ENCODE results near the gene TNFRSF25. TPM values are rescaled to one million over a fixed set of nuclear protein-coding genes. Genes with fewer than 3 reads are reported as not detected.
A peak's percentile ranks its signal among the peaks of the same experiment; 100 is the strongest.

TNFRSF25 gene, protein sequence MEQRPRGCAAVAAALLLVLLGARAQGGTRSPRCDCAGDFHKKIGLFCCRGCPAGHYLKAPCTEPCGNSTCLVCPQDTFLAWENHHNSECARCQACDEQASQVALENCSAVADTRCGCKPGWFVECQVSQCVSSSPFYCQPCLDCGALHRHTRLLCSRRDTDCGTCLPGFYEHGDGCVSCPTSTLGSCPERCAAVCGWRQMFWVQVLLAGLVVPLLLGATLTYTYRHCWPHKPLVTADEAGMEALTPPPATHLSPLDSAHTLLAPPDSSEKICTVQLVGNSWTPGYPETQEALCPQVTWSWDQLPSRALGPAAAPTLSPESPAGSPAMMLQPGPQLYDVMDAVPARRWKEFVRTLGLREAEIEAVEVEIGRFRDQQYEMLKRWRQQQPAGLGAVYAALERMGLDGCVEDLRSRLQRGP
- 20.5 and 30.3 TPM in 2 replicates for total RNA-seq

DNA sequence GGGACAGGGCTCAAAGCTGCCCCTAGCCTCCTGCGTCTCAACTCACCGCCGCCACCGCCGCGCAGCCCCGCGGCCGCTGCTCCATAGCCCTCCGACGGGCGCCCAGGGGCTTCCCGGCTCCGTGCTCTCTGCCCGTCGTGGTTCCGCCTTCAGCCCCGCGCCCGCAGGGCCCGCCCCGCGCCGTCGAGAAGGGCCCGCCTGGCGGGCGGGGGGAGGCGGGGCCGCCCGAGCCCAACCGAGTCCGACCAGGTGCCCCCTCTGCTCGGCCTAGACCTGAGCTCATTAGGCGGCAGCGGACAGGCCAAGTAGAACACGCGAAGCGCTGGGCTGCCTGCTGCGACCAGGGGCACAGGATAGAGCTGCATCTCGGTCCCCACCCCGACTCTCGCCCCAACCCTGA, at the start of gene TNFRSF25:
TSS of gene TNFRSF25 (minus strand) at position 151 of the 400 bp plus-strand sequence. CDS start at position 85, 66 bp downstream.
- TF ChIP-seq, protein P1, sequence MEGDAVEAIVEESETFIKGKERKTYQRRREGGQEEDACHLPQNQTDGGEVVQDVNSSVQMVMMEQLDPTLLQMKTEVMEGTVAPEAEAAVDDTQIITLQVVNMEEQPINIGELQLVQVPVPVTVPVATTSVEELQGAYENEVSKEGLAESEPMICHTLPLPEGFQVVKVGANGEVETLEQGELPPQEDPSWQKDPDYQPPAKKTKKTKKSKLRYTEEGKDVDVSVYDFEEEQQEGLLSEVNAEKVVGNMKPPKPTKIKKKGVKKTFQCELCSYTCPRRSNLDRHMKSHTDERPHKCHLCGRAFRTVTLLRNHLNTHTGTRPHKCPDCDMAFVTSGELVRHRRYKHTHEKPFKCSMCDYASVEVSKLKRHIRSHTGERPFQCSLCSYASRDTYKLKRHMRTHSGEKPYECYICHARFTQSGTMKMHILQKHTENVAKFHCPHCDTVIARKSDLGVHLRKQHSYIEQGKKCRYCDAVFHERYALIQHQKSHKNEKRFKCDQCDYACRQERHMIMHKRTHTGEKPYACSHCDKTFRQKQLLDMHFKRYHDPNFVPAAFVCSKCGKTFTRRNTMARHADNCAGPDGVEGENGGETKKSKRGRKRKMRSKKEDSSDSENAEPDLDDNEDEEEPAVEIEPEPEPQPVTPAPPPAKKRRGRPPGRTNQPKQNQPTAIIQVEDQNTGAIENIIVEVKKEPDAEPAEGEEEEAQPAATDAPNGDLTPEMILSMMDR (IDR thresholded peaks at IDR 0.05; ENCODE audit: insufficient read depth, low read length, severe bottlenecking) = no peak
- DNase-seq (ENCODE audit: low read depth) (no peak), FAIRE-seq (no peak)
- Histone ChIP-seq H3K27me3 (ENCODE audit: control insufficient read depth, insufficient read depth, low read length) (no peaks in the 10 kb centered on the region), H3K4me3 (ENCODE audit: low read depth, low read length) (no peak within 1 kb of the TSS), H3K36me3 (ENCODE audit: control insufficient read depth, insufficient read depth, low read length) (peaks cover 61% of the 10 kb centered on the region)

DNA sequence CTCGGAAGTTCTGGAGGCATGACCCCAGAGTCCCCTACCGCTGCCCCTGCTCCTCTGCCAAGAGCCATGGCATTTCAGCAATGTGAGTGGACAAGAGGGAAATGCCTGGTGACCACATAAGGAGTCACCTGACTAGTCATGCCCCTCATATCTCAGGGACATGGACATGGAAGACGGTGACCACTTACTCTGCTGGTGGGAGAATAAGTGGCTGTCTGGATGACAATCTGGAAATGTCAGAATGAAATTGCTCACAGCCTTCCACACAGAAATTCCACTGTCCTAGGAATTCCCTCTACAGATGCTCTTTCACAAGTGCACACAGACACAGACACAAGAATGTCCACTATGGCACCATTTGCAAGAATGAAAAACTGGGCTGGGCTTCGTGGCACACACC, 49.8 kb upstream of the TNFRSF25 start:
- no peak for FAIRE-seq
- no peaks in the 10 kb centered on the region for H3K27me3 ChIP-seq (ENCODE audit: control insufficient read depth, insufficient read depth, low read length)
- no peak overlapping the region for H3K4me3 ChIP-seq (ENCODE audit: low read depth, low read length)
- H3K36me3 ChIP-seq (ENCODE audit: control insufficient read depth, insufficient read depth, low read length) = no peaks in the 10 kb centered on the region
- TF ChIP-seq, protein P1 (IDR thresholded peaks at IDR 0.05; ENCODE audit: insufficient read depth, low read length, severe bottlenecking) = no peak
- no peak for DNase-seq (ENCODE audit: low read depth)

DNA sequence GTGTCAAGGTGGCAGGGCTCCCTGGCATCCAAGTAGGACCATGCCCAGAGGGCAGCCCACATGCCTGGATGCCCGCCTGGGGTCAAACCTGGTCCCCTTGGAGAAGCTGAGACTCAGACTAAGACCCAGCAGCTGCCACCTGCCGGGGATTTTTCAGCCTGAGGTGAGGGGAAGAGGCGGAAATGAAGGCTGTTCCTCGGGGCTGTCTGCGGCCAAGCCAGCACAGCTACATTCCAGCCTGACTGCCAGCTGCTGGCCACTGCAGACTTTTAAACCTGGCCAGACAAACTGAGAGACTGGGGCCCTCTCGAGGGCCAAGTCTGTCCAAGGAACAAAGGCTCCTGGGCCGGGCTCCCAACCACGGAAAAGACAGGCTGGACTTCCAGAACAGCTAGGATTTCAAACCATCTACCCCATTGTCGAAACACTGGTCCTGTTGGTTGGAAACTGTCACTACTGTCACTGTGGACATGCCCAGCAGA, 47.4 kb upstream of the TNFRSF25 start:
- peak; percentile 23 for DNase-seq (ENCODE audit: low read depth)
- no peak for FAIRE-seq
- TF ChIP-seq, protein P1 (IDR thresholded peaks at IDR 0.05; ENCODE audit: insufficient read depth, low read length, severe bottlenecking) = no peak

DNA sequence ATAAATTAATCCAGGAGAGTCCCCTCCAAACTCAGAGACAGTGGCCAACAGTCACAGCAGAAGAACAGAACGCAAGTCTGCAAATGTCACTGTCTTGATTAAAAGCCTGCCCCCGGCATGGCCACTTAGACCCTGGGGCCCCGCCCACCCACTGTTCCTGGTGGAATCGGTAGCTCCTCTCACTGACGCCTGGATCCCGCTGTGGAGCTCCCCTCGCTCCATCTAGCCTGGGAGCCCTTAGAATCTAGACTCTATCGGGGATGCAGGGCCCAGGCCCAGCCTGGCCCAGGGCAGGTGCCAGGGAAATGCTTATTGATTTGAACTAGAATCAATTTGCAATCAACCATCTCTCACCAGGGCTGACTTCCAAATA, 46.9 kb upstream of the TNFRSF25 start:
- no peak for DNase-seq (ENCODE audit: low read depth)
- TF ChIP-seq, protein P1 (IDR thresholded peaks at IDR 0.05; ENCODE audit: insufficient read depth, low read length, severe bottlenecking) = no peak
- H3K4me3 ChIP-seq (ENCODE audit: low read depth, low read length) = no peak overlapping the region
- no peak for FAIRE-seq
- H3K36me3 ChIP-seq (ENCODE audit: control insufficient read depth, insufficient read depth, low read length) = no peaks in the 10 kb centered on the region
- H3K27me3 ChIP-seq (ENCODE audit: control insufficient read depth, insufficient read depth, low read length) = no peaks in the 10 kb centered on the region

More for the DNA sequence above, 47.4 kb upstream of the TNFRSF25 start:
- H3K4me3 ChIP-seq (ENCODE audit: low read depth, low read length) = no peak overlapping the region
- no peaks in the 10 kb centered on the region for H3K27me3 ChIP-seq (ENCODE audit: control insufficient read depth, insufficient read depth, low read length)
- H3K36me3 ChIP-seq (ENCODE audit: control insufficient read depth, insufficient read depth, low read length) = no peaks in the 10 kb centered on the region

DNA sequence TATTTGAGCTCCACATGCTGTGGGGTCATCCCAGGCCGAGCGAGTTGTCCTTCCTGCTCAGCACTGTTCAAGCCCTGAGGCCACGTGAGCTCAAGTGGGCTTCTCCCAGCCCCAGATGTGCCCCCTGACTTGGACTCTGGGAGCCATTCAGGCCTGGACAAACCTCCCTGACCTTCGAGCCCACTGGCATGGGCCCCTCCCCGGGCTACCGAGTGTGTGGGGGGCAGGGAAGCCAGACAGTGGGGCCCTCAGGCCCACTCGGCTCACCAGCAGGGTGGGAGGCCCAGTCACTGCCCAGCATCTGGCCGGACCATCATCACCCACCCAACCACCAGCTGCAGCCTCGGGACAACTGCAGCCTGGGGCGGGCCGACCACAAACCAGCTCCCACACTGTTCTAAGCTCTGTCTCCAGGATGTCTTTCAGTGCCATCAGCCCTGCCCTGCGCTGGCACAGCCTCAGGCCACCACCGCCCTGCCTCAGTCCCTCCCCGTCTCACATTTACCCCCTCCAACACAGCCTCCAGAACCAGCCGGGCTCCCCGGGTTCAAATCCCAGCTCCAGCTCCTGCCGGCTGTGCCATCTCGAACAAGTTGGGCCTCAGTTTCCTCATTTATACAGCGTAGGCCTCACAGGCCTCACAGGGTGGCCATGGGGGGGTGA, 46.4 kb upstream of the TNFRSF25 start:
- FAIRE-seq (no peak), DNase-seq (ENCODE audit: low read depth) (no peak)
- H3K36me3 ChIP-seq (ENCODE audit: control insufficient read depth, insufficient read depth, low read length) = no peaks in the 10 kb centered on the region
- TF ChIP-seq, protein P1 (IDR thresholded peaks at IDR 0.05; ENCODE audit: insufficient read depth, low read length, severe bottlenecking) = no peak
- H3K27me3 ChIP-seq (ENCODE audit: control insufficient read depth, insufficient read depth, low read length) = no peaks in the 10 kb centered on the region
- no peak overlapping the region for H3K4me3 ChIP-seq (ENCODE audit: low read depth, low read length)
